Cerebellar cortex (tissue), 1 donor: ENCODE data around the gene VASP.

Experiments used
- DNase-seq: peaks from one replicate; pipeline ENCODE4 v3.0.0-alpha.2; 2015; ENCODE audit warnings: low spot score

The VASP gene

DNA sequence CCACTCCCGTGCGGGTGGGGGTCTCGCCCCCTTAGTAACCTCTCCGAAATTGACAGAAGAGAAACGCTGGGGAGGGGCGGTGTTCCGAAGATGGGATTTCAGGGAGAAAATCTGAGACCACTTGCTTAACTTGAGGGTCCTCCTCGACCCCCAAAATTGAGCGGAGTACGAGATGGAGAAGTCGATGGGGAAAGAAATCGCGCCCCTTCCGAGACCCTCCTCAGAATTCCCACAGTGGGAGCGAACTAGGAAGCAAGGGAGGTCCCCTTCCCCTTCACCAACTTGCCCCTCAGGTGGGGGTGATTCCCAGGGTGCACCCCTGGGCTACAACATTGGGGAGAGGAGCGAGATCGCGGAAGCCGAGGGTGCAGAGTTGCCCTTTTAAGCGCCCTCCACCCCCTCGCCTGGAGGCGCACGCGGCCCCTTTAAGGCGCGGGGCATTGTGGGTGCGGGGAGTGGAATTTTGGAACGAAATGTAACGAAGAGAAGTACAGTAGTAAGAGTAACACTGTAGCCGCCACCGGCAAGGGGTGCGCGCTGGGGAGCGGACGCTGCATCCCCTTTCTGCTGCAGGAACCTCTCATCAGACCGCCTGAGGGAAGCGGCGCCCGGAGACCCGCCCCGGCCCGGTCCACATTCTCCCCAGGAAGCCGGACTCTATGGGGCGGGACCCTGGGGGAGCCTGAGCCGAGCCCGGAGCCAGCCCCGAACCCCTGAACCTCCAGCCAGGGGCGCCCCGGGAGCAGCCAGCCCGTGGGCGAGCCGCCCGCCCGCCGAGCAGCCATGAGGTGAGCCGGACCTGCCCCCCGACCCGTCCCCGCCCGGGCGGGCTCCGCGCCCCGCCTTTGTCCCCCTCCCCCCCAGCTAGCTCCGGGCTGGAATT, at the start of gene VASP:
Gene VASP (plus strand): TSS at position 491 of the 883 bp plus-strand sequence. CDS start 293 bp downstream, at position 784.
- peak; percentile 88 for DNase-seq

DNA sequence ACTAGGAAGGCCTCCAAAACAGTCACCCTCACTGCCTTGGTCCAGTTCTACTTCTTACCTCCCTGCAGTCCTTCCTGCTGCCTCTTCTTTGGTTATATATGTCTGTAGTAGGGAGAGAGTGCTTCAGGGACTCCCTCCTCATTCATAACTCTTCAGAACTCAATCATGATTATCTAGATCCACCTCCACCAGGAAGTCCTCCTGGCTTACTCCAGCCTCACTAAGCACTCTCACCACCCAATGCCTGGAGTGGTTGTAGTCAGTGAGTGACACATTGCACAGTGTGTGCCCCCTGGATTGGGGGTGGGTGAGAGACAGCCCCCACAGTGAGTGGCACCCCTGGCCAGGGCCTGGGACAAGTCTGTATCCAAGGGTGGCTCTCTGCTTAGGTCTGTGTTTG, 49.5 kb upstream of the VASP start:
- DNase-seq: no peak

DNA sequence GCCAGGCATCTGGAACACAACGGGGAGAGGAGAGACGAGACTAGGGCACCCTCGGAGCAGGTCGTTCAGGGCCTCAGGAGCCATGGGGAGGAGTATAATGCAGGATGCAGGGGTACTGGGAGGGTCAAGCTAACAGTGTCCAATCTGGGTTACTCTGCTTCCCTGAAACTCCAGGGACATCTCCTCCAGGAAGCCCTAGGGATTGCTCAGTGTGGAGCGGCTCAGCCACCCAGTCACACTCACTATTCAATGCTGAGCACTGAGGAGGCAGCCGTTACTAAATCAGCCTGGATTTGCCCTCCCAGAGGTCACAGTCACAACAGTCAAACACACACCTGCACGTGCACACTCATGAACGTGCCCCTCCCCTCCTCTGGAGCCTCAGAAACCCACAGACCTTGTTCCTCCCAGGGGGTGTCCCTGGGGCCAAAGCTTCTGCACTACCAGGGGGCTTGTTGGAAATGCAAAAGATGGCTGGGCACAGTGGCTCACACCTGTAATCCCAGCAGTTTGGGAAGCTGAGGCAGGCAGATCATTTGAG, 46.4 kb upstream of the VASP start:
- no peak for DNase-seq

DNA sequence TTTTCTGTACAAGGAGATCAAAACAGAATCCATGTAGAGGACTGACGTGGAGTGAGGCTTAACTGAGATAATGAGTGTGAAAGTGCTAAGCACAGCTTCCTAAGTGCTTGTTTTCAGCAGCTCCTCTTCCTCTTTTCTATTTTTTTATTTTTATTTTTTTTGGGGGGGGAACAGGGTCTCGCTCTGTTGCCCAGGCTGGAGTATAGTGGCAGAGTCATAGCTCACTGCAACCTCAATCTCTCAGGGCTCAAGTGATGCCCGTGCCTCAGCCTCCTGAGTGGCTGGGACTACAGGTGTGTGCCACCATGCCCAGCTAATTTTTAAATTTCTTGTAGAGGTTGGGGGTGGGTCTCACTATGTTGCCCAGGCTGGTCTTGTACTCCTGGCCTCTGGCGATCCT, 45.1 kb upstream of the VASP start:
- no peak for DNase-seq

DNA sequence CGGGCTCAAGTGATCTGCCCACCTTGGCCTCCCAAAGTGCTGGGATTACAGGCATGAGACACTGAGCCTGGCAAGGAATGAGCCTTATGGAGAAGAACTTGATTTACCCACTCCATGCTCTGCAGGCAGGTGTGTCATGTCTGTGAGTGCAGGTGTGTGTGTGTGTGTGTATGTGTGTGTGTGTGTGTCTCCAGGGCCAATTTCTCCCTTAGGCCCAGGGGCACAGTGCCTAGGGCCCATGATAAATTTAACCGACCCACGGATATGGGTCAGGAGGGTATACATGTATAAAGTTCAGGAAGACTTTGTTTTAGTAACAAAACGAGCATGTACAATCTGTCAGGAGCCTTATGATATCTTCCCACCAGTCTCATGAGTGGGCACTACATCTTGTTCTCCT, 44.0 kb upstream of the VASP start:
- no peak for DNase-seq

DNA sequence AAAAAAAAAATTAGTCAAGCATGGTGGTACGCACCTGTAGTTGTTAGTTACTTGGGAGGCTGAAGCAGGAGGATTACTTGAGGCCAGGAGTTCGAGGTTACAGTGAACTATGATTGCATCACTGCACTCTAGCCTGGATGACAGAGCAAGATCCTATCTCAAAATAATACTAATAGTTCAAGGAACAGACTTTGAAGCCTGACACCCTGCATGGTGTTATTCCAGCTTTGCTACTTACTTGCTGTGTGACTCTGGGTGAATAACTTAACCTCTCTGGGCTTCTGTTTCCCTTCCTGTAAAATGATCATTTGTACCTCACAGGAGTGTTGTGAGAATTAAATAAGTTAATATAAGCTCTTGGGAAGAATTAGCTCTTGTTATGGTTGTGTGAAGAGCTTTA, 43.0 kb upstream of the VASP start:
- DNase-seq: no peak

DNA sequence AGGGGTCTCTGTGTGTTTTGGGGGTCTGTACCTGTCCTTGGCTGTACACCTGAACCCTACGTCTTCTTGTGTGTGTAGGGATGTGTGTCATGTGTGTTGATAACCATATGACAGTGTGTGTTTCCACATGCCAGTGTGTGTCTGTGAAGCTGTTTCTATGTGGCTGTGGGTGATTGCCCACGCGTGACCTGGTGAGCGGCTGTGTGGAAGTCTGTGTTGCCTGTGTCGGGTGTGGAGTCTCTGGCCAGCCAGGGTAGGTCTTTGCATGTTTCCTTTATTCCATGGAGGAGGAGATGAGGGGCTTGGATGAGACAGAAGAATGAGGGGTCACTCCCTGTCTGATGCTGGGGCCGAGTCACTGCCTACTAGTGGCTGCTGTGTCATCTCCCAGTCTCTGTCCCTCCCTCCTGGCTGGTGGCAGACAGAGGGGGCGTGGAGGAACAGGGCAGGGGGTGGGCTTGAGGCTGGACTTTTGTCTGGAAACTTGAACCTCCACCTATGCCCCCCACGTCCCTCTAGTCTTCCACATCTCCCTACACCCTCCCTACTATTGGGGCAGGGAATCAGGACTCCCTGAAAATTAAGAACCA, 42.3 kb upstream of the VASP start:
- no peak for DNase-seq

DNA sequence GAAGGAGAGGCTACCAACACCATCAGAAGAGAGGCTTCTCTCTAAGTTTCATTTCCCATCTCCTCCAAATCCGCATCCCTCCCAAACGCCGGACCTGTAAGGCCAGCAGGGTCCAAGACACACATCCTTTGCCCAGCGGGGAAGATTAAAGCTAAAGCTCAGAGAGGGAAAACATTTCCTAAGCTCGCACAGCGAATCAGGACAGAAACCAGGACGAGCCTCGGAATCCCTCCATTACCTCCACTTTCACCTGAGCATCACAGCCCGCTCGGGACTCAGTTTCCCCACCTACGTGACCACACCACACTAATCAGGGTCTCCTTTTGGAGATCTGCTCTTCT, 40.2 kb upstream of the VASP start:
- DNase-seq: no peak

DNA sequence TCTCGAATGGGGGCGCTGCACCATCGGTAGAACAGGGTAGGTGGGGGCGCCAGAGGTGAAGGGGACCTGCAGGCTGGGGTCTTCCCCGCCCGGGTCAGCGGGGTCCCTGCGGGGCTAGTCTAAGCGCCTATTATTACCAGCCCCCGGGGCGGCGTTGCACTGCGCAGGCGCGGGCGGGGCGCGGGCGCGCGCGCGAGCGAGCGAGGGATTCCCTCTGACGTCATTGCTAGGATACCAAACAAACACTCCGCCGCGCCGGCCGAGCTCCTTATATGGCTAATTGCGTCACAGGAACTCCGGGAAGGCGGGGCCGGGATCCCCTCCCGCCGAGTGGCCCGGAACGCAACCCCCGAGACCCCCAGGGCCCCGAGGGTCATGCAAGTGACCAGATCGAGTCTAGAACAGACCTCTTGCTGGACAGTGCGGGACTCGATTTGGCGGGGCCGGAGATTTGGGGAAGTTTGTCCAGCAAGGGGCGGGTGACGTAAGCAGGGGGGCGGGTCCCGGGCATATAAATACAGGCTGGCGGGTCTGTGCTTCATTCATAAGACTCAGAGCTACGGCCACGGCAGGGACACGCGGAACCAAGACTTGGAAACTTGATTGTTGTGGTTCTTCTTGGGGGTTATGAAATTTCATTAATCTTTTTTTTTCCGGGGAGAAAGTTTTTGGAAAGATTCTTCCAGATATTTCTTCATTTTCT, 39.7 kb upstream of the VASP start, which contains the start of gene FOSB:
Gene FOSB (plus strand): TSS at position 541 of the 703 bp plus-strand sequence. CDS start 591 bp downstream, outside the sequence.
- DNase-seq: peak; percentile 95

DNA sequence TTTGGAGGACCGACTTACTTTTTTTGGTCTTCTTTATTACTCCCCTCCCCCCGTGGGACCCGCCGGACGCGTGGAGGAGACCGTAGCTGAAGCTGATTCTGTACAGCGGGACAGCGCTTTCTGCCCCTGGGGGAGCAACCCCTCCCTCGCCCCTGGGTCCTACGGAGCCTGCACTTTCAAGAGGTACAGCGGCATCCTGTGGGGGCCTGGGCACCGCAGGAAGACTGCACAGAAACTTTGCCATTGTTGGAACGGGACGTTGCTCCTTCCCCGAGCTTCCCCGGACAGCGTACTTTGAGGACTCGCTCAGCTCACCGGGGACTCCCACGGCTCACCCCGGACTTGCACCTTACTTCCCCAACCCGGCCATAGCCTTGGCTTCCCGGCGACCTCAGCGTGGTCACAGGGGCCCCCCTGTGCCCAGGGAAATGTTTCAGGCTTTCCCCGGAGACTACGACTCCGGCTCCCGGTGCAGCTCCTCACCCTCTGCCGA, 39.1 kb upstream of the VASP start:
- DNase-seq: no peak

DNA sequence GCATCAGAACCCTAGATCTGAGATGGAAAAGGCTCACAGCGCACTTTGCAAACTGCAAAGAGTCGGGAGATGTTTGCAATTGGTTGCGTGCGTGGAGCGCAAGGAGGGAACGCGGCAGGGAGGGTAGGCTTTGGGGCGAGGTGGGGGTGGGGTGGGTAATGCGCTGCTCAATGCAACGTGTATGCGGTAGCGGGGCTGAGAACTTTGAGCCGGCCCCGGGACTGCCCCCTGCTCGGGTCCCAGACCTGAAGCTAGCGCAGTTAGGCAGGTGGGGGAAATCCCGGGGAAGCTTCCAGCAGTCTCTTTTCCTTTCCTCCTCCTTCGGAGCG, 38.5 kb upstream of the VASP start:
- no peak for DNase-seq

DNA sequence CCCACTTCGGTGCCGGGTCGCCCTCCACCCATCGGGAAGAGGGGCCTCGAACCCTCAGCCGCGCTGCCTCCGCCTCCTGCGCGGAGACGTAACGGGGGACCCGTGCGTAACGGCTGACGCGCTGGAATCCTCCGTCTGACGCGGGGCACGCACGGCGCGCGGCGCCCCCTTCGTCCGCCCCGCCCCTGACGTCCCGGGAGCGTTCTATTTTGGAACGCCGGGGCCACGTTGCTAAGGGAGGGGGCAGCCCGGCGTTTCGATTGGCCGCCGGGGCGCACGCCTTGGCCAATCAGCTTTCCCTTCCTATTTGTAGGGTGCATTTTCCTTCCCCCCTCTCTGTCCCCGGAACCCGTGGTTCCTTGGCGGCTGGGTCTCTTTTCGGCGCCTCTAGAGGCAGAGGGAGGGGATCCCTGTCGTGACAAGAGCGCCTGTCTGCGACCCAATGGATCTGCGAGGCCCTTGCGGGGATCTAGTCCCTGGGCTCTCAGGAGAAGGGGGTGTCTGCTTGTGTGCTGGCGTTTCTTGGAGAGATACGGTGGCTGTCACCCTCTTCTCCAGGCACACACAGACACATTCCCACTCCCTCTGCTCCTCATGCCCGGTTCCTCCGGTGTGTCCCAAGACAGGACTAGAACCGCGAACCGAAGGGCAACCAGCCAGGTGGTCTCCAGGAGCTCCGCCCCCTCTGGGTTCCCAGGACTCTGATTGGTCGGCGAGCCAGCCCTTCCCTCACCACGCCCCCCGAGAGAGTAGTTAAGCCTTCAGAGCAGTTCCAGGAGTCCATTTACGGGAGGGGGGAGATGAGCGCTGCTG, 37.9 kb upstream of the VASP start:
- DNase-seq: peak; percentile 96

DNA sequence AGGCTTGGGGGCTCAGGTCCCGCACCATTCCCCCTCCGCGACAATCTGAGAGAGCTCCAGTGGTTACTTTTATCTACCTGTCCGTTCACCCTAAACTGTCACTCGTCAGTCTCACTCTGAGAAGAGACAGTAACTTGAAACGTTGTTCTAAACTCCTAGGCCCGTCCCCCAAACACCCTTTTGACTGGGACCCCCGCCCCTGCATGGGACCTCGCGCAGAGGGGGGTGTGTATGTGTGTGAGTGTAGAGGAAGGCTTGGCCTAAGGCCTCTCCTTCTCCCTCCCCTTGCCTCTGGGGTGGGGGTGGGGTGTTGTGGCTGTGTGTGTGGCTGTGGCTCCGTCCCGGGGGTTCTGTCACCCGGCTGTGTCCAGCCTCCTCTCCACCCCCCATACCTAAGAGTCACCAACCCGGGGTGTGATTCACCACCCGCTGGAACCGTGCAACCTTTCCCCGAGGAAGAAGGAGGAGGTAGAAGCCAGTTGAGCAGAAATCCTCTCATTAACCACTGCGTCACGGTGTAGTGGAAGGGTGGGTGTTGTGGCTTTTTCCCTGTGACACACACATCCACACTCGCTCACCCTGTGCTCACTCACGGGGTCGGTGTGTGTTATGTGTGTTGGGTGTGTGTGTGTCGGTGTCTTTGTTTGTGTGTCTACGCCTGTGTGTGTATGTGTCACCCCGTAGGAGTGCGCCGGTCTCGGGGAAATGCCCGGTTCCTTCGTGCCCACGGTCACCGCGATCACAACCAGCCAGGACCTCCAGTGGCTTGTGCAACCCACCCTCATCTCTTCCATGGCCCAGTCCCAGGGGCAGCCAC, 37.1 kb upstream of the VASP start:
- no peak for DNase-seq

DNA sequence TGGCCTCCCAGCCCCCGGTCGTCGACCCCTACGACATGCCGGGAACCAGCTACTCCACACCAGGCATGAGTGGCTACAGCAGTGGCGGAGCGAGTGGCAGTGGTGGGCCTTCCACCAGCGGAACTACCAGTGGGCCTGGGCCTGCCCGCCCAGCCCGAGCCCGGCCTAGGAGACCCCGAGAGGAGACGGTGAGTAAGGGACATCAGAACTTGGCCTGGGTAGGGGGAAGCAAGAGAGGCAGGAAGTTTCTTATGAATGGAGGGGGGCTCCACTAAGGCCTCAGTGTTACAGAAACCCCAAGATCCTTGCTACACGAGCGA, 36.6 kb upstream of the VASP start:
- no peak for DNase-seq

DNA sequence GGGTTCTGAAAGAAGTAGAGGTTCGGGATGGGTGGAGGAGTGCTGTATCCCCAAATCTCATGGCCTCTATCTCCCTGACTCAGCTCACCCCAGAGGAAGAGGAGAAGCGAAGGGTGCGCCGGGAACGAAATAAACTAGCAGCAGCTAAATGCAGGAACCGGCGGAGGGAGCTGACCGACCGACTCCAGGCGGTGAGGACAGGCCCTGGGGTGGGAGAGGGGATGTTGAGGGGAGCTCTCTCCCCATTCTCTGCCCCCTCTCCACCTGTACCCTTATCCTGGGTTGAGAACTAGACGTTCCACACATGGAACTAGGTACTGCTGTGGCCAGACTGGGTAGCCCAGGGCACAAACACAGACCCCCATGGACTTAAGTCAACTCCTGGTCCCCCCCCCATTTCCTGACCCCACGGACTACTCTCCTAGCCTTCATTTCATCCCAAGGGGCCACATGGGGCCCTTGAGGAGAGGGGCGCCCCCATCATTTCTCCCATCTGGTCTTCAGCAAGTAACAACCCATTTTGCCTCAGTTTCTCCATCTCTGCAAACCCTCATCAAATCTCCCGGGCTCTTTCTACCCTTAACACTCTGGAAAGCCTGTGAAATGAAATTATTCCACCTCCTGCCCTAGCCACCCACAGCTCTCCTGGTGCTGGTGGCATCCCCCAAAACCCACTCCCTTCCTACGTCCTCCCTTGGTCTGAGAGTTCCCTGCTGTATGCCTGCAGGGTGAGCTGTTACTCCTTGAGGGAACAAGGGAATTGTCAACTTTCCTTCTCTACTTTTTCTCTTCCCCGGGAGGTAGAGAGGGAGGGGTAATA, 36.0 kb upstream of the VASP start:
- no peak for DNase-seq

DNA sequence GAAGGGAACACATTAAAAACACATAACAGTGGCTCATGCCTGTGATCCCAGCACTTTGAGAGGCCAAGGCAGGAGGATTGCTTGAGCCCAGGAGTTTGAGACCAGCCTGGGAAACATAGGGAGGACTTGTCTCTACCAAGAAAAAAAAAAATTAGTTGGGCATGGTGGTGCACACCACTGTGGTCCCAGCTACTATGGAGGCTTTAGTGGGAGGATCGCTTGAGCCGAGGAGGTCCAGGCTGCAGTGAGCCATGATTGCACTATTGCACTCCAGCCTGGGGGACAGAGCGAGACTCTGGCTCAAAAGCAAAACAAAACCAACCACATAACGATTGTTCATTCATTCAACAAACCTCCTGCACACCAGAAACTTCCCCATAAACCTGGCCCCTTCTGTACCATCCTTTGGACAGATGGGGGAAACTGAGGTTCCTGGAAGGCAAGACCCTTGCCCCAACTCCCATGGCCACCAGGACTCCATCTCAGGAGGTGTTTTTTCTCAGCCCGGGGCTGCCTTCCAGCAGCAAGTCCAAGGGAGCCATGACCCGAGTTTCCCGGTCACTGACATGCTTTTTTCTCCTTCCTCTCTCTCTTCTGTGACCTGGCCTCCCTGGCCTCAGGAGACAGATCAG, 35.2 kb upstream of the VASP start:
- DNase-seq: no peak

DNA sequence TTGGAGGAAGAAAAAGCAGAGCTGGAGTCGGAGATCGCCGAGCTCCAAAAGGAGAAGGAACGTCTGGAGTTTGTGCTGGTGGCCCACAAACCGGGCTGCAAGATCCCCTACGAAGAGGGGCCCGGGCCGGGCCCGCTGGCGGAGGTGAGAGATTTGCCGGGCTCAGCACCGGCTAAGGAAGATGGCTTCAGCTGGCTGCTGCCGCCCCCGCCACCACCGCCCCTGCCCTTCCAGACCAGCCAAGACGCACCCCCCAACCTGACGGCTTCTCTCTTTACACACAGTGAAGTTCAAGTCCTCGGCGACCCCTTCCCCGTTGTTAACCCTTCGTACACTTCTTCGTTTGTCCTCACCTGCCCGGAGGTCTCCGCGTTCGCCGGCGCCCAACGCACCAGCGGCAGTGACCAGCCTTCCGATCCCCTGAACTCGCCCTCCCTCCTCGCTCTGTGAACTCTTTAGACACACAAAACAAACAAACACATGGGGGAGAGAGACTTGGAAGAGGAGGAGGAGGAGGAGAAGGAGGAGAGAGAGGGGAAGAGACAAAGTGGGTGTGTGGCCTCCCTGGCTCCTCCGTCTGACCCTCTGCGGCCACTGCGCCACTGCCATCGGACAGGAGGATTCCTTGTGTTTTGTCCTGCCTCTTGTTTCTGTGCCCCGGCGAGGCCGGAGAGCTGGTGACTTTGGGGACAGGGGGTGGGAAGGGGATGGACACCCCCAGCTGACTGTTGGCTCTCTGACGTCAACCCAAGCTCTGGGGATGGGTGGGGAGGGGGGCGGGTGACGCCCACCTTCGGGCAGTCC, 34.5 kb upstream of the VASP start:
- DNase-seq: no peak

DNA sequence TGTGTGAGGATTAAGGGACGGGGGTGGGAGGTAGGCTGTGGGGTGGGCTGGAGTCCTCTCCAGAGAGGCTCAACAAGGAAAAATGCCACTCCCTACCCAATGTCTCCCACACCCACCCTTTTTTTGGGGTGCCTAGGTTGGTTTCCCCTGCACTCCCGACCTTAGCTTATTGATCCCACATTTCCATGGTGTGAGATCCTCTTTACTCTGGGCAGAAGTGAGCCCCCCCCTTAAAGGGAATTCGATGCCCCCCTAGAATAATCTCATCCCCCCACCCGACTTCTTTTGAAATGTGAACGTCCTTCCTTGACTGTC, 34.0 kb upstream of the VASP start:
- no peak for DNase-seq
